OCI-M2 (cell line): ENCODE measurements around the gene MAD2L2.

Experiments
- DNase-seq: peaks from one replicate; lab custom pipeline; 2025; ENCODE audit not compliant: unreplicated experiment; lab: John Stamatoyannopoulos, UW

MAD2L2 gene

GRCh38 chr1:11681071-11681771 lies at the start of gene MAD2L2:
TSS of gene MAD2L2 (minus strand) at chr1:11681148. CDS start at chr1:11680601, 547 bp downstream.
- peak; percentile 63 for DNase-seq

GRCh38 chr1:11730429-11730891 lies 49.5 kb upstream of the MAD2L2 start:
- no peak for DNase-seq

- DNase-seq: no peak
Observed at GRCh38 chr1:11729498-11730428, 48.8 kb upstream of the MAD2L2 start.

- no peak for DNase-seq
Observed at GRCh38 chr1:11729155-11729497, 48.2 kb upstream of the MAD2L2 start.

GRCh38 chr1:11728126-11728806 lies 47.3 kb upstream of the MAD2L2 start:
- DNase-seq: no peak

- no peak for DNase-seq
Observed at GRCh38 chr1:11727119-11727518, 46.2 kb upstream of the MAD2L2 start.

- no peak for DNase-seq
Observed at GRCh38 chr1:11725616-11726015, 44.7 kb upstream of the MAD2L2 start.

GRCh38 chr1:11722538-11722937 lies 41.6 kb upstream of the MAD2L2 start:
- no peak for DNase-seq

GRCh38 chr1:11721311-11721710 lies 40.4 kb upstream of the MAD2L2 start:
- no peak for DNase-seq

GRCh38 chr1:11720525-11720924 lies 39.6 kb upstream of the MAD2L2 start:
- DNase-seq: no peak

GRCh38 chr1:11720033-11720376 lies 39.1 kb upstream of the MAD2L2 start:
- DNase-seq: no peak

GRCh38 chr1:11719313-11720032 lies 38.5 kb upstream of the MAD2L2 start:
- DNase-seq: peak; percentile 16

- no peak for DNase-seq
Observed at GRCh38 chr1:11714831-11715575, 34.1 kb upstream of the MAD2L2 start.

GRCh38 chr1:11713095-11713494 lies 32.1 kb upstream of the MAD2L2 start:
- no peak for DNase-seq

- DNase-seq: no peak
Observed at GRCh38 chr1:11712285-11712684, 31.3 kb upstream of the MAD2L2 start.

- DNase-seq: no peak
Observed at GRCh38 chr1:11711490-11711889, 30.5 kb upstream of the MAD2L2 start.

- no peak for DNase-seq
Observed at GRCh38 chr1:11708554-11709350, 27.8 kb upstream of the MAD2L2 start.

GRCh38 chr1:11707621-11708276 lies 26.8 kb upstream of the MAD2L2 start:
- no peak for DNase-seq

GRCh38 chr1:11706292-11706691 lies 25.3 kb upstream of the MAD2L2 start:
- DNase-seq: no peak
